GM19023 (cell line): ENCODE results near the gene USP37.
"Not testable (repeated sequence)": the region's sequence is repeated elsewhere in the genome, so short reads cannot be mapped to it uniquely, and the experiment has no call there.

Source experiments
- ATAC-seq: cut with Tn5 transposase; IDR thresholded peaks from one replicate; pipeline ENCODE4 v1.9.1; 2021; ENCODE audit warnings: mild to moderate bottlenecking, moderate library complexity; ENCODE audit not compliant: unreplicated experiment

USP37 gene

GRCh38 chr2:218554225-218554624 lies 13.9 kb downstream of the USP37 start:
- not testable (repeated sequence) for ATAC-seq

GRCh38 chr2:218547978-218548377 lies 20.2 kb downstream of the USP37 start:
- ATAC-seq = no peak

- no peak for ATAC-seq
Measured at GRCh38 chr2:218547511-218547910, 20.6 kb downstream of the USP37 start.

- ATAC-seq = no peak
Measured at GRCh38 chr2:218546012-218546411, 22.1 kb downstream of the USP37 start.

- ATAC-seq = no peak
Measured at GRCh38 chr2:218540015-218540414, 28.1 kb downstream of the USP37 start.

GRCh38 chr2:218536804-218537494 lies 31.2 kb downstream of the USP37 start:
- ATAC-seq = no peak

GRCh38 chr2:218529990-218530389 lies 38.2 kb downstream of the USP37 start:
- no peak for ATAC-seq

- not testable (repeated sequence) for ATAC-seq
Measured at GRCh38 chr2:218528409-218528808, 39.7 kb downstream of the USP37 start.

- no peak for ATAC-seq
Measured at GRCh38 chr2:218523651-218524050, 44.5 kb downstream of the USP37 start.

GRCh38 chr2:218518876-218519275 lies 49.3 kb downstream of the USP37 start:
- no peak for ATAC-seq

- no peak for ATAC-seq
Measured at GRCh38 chr2:218517434-218518206, 50.5 kb downstream of the USP37 start.

GRCh38 chr2:218516614-218517013 lies 51.5 kb downstream of the USP37 start:
- no peak for ATAC-seq

GRCh38 chr2:218513676-218514075 lies 54.5 kb downstream of the USP37 start:
- ATAC-seq = no peak

- no peak for ATAC-seq
Measured at GRCh38 chr2:218508299-218508698, 59.9 kb downstream of the USP37 start.

GRCh38 chr2:218505754-218506371 lies 62.3 kb downstream of the USP37 start:
- no peak for ATAC-seq

- no peak for ATAC-seq
Measured at GRCh38 chr2:218501665-218502064, 66.5 kb downstream of the USP37 start.

GRCh38 chr2:218500501-218501060 lies 67.6 kb downstream of the USP37 start:
- ATAC-seq = no peak

- ATAC-seq = no peak
Measured at GRCh38 chr2:218485986-218486667, 82.0 kb downstream of the USP37 start.

GRCh38 chr2:218482651-218483050 lies 85.5 kb downstream of the USP37 start:
- ATAC-seq = no peak

- ATAC-seq = no peak
Measured at GRCh38 chr2:218479595-218479994, 88.6 kb downstream of the USP37 start.

GRCh38 chr2:218478544-218478943 lies 89.6 kb downstream of the USP37 start:
- no peak for ATAC-seq
